Kidney (tissue), 14 donors: ENCODE results near the gene NFATC2. TPM values are rescaled to one million over a fixed set of nuclear protein-coding genes. Genes with fewer than 3 reads are reported as not detected.

ENCODE experiments used
- DNase-seq, 5 donors: peaks; one replicate each; pipeline ENCODE4 v3.0.0-alpha.2; 2013 to 2020
- FAIRE-seq: peaks from 2 replicates; lab custom pipeline; 2012; peaks lifted over from hg19 to GRCh38; lab: Jason Lieb, UNC
- H3K27ac ChIP-seq, 2 donors: one replicate each; pipeline ENCODE4 v1.7.0; 2013; ENCODE audit warnings: low read depth in 2 of 2, low read length in 2 of 2, inconsistent platforms in 1 of 2
- H3K27me3 ChIP-seq: one replicate; pipeline ENCODE4 v1.7.1; 2013; ENCODE audit warnings: low read length, inconsistent platforms; ENCODE audit not compliant: control insufficient read depth, insufficient read depth
- H3K36me3 ChIP-seq, 3 donors: one replicate each; pipeline versions ENCODE4 v1.7.0 to v1.7.1; 2013; ENCODE audit warnings: low read length in 3 of 3, control low read depth in 1 of 3, inconsistent platforms in 1 of 3; ENCODE audit not compliant: insufficient read depth in 3 of 3, control insufficient read depth in 2 of 3
- H3K4me1 ChIP-seq, 3 donors: one replicate each; pipeline versions ENCODE4 v1.7.0 to v1.7.1; 2013; ENCODE audit warnings: low read length in 3 of 3, inconsistent platforms in 1 of 3, low read depth in 1 of 3; ENCODE audit not compliant: control insufficient read depth in 2 of 3, insufficient read depth in 2 of 3
- H3K4me3 ChIP-seq, 3 donors: one replicate each; pipeline versions ENCODE4 v1.7.0 to v1.8.1; 2013; ENCODE audit warnings: low read length in 3 of 3, control low read depth in 1 of 3, inconsistent platforms in 1 of 3
- H3K9ac ChIP-seq, 3 donors: one replicate each; pipeline versions ENCODE4 v1.7.0 to v1.7.1; 2013; ENCODE audit warnings: low read length in 3 of 3, control low read depth in 1 of 3, inconsistent platforms in 1 of 3
- H3K9me3 ChIP-seq, 3 donors: one replicate each; pipeline versions ENCODE4 v1.7.0 to v1.7.1; 2013; ENCODE audit warnings: low read length in 3 of 3, control low read depth in 1 of 3, inconsistent platforms in 1 of 3; ENCODE audit not compliant: control insufficient read depth in 2 of 3, insufficient read depth in 1 of 3
- intact Hi-C: fragments of 100-400 bp; cut with DNase I; formaldehyde crosslinking; loops from one replicate; pipeline ENCODE4 v1.11.1; 2022
- polyA plus RNA-seq: library from polyadenylated mRNA; stranded (reverse); fragments of 350-450 nt; fragmentation: Illumina TruSeq; extraction: RNeasy Lipid Tissue Mini Kit (QIAGEN cat#74804); gene quantifications from one replicate; pipeline ENCODE4 v1.2.3, GENCODE V29; 2014; ENCODE audit warnings: low read depth, low replicate concordance; ENCODE audit not compliant: insufficient read depth
- total RNA-seq: library from RNA; stranded (reverse); fragmentation: NEBNext Ultra II Directional; extraction: Animal tissue kit (Norgen Biotek cat#: 25700); gene quantifications from one replicate; pipeline ENCODE4 v1.2.1, GENCODE V29; 2021
- TF ChIP-seq, protein P1 (sequence below): IDR thresholded peaks from 3 replicates; pipeline ENCODE4 v1.5.1; 2012; ENCODE audit warnings: mild to moderate bottlenecking, moderate library complexity, borderline replicate concordance; ENCODE audit not compliant: insufficient read depth; ENCODE audit errors: extremely low read depth
- donor health status: control.
- donor health status: control.
- donor health status: control.
- donor health status: control.
- donor health status: control.
- donor health status: DM: yes; HTN: yes; CAD: no.
- donor health status: Normal renal cell carcinoma (clear cell type).

The NFATC2 gene
- total and polyA plus RNA-seq, 2 donors from 2014 or later: 0.73 to 10.5 TPM

DNA sequence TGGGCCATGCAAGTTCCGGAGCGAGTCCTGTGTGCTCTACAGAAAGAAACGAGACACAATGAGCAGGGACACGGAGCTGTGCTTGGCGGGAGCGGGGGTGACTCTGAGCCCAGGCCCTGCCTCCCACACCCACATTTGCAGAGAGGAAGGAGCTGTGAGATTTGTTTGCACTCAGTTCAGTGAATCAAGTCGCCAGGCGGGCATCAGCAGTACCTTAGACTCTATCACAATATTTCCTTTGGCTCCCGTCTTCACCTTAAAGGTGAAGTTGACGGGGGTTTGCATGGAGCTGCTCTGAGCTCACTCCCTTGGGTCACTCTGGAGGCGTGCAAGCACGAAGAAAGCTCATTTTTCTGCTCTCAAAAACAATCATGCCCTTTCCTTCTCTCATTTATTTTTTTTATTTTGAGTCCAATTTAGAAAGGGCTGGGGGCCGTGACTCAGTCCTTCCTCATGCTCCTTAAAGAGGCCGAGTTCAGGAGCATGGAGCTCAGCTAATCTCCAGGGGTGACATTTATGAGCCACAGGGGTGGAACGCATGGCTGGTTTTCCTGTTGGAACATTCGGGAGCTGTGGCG, 188.2 kb downstream of the NFATC2 start:
- intact Hi-C loops: no loop called here
- Histone ChIP-seq H3K9ac (no peak overlapping the region), H3K4me1 (no peaks in the 10 kb centered on the region), H3K27me3 (no peaks in the 10 kb centered on the region), H3K27ac (no peak overlapping the region), H3K9me3 (no peaks in the 10 kb centered on the region), H3K36me3 (no peaks in the 10 kb centered on the region), H3K4me3 (no peak overlapping the region)
- DNase-seq (peak in 3 of 5 donors; percentile 38 to 53 (median 40)), FAIRE-seq (no peak)
- TF ChIP-seq, protein P1, sequence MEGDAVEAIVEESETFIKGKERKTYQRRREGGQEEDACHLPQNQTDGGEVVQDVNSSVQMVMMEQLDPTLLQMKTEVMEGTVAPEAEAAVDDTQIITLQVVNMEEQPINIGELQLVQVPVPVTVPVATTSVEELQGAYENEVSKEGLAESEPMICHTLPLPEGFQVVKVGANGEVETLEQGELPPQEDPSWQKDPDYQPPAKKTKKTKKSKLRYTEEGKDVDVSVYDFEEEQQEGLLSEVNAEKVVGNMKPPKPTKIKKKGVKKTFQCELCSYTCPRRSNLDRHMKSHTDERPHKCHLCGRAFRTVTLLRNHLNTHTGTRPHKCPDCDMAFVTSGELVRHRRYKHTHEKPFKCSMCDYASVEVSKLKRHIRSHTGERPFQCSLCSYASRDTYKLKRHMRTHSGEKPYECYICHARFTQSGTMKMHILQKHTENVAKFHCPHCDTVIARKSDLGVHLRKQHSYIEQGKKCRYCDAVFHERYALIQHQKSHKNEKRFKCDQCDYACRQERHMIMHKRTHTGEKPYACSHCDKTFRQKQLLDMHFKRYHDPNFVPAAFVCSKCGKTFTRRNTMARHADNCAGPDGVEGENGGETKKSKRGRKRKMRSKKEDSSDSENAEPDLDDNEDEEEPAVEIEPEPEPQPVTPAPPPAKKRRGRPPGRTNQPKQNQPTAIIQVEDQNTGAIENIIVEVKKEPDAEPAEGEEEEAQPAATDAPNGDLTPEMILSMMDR: no peak

DNA sequence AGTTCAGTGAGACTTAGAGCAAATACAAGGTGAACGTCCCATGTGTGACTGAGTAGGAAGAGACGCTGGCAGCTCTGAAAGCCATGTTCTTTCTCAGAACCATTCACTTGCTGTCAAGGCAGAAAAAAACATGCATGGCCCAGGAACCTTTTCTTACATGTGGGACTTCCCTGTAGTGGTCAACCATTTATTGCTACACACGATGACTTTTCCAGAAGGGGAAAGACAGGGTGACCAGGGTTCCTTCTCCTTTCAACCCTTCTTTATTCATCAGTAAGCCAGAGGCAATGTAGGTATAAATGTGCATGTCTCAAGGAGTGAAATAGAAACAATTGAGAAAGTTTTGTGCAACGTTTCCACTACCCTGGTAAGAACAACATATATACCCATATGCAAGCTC, 189.0 kb downstream of the NFATC2 start:
- intact Hi-C loops: no loop called here
- TF ChIP-seq, protein P1: no peak
- no peaks in the 10 kb centered on the region for H3K9me3 ChIP-seq
- no peak overlapping the region for H3K4me3 ChIP-seq
- FAIRE-seq (no peak), DNase-seq (no peak)
- no peak overlapping the region for H3K27ac ChIP-seq
- H3K9ac ChIP-seq: no peak overlapping the region
- no peaks in the 10 kb centered on the region for H3K36me3 ChIP-seq
- no peaks in the 10 kb centered on the region for H3K27me3 ChIP-seq
- no peaks in the 10 kb centered on the region for H3K4me1 ChIP-seq

DNA sequence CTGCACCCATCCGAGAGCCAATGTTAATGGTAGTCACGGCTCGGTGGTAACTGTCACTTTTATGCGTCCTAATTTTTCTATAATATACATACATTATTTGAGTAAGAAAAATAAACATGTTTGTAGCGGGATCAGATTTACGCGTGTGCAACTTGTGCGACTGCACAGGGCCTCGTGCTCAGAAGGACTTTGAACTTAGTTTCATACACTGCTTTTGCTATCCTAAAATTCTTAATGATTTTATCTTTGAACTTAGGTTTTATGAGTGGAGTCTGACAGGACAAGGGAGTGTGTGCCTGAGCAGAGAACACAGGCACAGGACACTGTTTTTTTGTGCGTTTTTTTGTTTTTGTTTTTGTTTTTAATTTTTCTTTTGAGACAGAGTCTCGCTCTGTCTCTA, 189.7 kb downstream of the NFATC2 start:
- Histone ChIP-seq H3K36me3 (no peaks in the 10 kb centered on the region), H3K4me1 (no peaks in the 10 kb centered on the region), H3K4me3 (no peak overlapping the region), H3K27me3 (no peaks in the 10 kb centered on the region), H3K27ac (no peak overlapping the region), H3K9ac (no peak overlapping the region), H3K9me3 (no peaks in the 10 kb centered on the region)
- TF ChIP-seq, protein P1: no peak
- FAIRE-seq (no peak), DNase-seq (no peak)
- intact Hi-C loops: no loop called here
